ENCODE results near the gene EXD3.
"Not testable (repeated sequence)": the region's sequence is repeated elsewhere in the genome, so short reads cannot be mapped to it uniquely, and the experiment has no call there.

The EXD3 gene

GRCh38 chr9:137452006-137452760, 29.2 kb upstream of the EXD3 start:
- no peak overlapping the region for H2AFZ ChIP-seq (ENCODE audit: low read length)
- H3K4me1 ChIP-seq (ENCODE audit: low read length): peaks cover 8% of the 10 kb centered on the region; the same call in 1 of the 2 replicates
- no peak overlapping the region for H3K27ac ChIP-seq (ENCODE audit: low read length)
- H3K36me3 ChIP-seq (replicated peaks; ENCODE audit: insufficient read depth, low read length): no peaks in the 10 kb centered on the region
- no peak overlapping the region for H3K4me2 ChIP-seq (ENCODE audit: low read depth, low read length)
- no peaks in the 10 kb centered on the region for H3F3A ChIP-seq (ENCODE audit: insufficient read depth, low read length)
- H3K9me3 ChIP-seq (replicated peaks; ENCODE audit: insufficient read depth, low read length): no peaks in the 10 kb centered on the region
- H3K27me3 ChIP-seq (replicated peaks; ENCODE audit: insufficient read depth, low read length): peaks cover 2% of the 10 kb centered on the region; the same call in 1 of the 2 replicates
- no peaks in the 10 kb centered on the region for H4K20me1 ChIP-seq (ENCODE audit: insufficient read depth, low read length)
- no peak overlapping the region for H3K4me3 ChIP-seq (ENCODE audit: low read length)
- H3K9ac ChIP-seq (ENCODE audit: low read length): no peak overlapping the region
- no peak for TF ChIP-seq EZH2phosphoT487 (IDR thresholded peaks at IDR 0.05; ENCODE audit: low read length)
- H3K9me2 ChIP-seq (replicated peaks; ENCODE audit: insufficient read depth, low read length): no peaks in the 10 kb centered on the region
- H3K79me2 ChIP-seq (ENCODE audit: low read length): no peaks in the 10 kb centered on the region
- no peak for DNase-seq

- H3K4me1 ChIP-seq (ENCODE audit: low read length); H3K36me3 ChIP-seq (replicated peaks; ENCODE audit: insufficient read depth, low read length); H3K4me2 ChIP-seq (ENCODE audit: low read depth, low read length): not testable (repeated sequence)
Observed at GRCh38 chr9:137451264-137452005, 28.5 kb upstream of the EXD3 start.

GRCh38 chr9:137450539-137451222, 27.7 kb upstream of the EXD3 start:
- not testable (repeated sequence) for H3K36me3 ChIP-seq (replicated peaks; ENCODE audit: insufficient read depth, low read length); H3K79me2 ChIP-seq (ENCODE audit: low read length); DNase-seq; H3K9ac ChIP-seq (ENCODE audit: low read length); H3K27ac ChIP-seq (ENCODE audit: low read length); H4K20me1 ChIP-seq (ENCODE audit: insufficient read depth, low read length); H3K4me2 ChIP-seq (ENCODE audit: low read depth, low read length); H3F3A ChIP-seq (ENCODE audit: insufficient read depth, low read length); H3K9me2 ChIP-seq (replicated peaks; ENCODE audit: insufficient read depth, low read length); H3K9me3 ChIP-seq (replicated peaks; ENCODE audit: insufficient read depth, low read length); H2AFZ ChIP-seq (ENCODE audit: low read length); H3K4me3 ChIP-seq (ENCODE audit: low read length)
- Histone ChIP-seq H3K27me3 (replicated peaks; ENCODE audit: insufficient read depth, low read length) (peaks cover 17% of the 10 kb centered on the region), H3K4me1 (ENCODE audit: low read length) (peaks cover 11% of the 10 kb centered on the region)

More at GRCh38 chr9:137451264-137452005, 28.5 kb upstream of the EXD3 start:
- H3K9me3 ChIP-seq (replicated peaks; ENCODE audit: insufficient read depth, low read length); H3K27me3 ChIP-seq (replicated peaks; ENCODE audit: insufficient read depth, low read length); H3K9me2 ChIP-seq (replicated peaks; ENCODE audit: insufficient read depth, low read length); H3K79me2 ChIP-seq (ENCODE audit: low read length); H3K9ac ChIP-seq (ENCODE audit: low read length); H3F3A ChIP-seq (ENCODE audit: insufficient read depth, low read length); H3K4me3 ChIP-seq (ENCODE audit: low read length); DNase-seq; H4K20me1 ChIP-seq (ENCODE audit: insufficient read depth, low read length); H2AFZ ChIP-seq (ENCODE audit: low read length); H3K27ac ChIP-seq (ENCODE audit: low read length): not testable (repeated sequence)

- no peak overlapping the region for H3K4me2 ChIP-seq (ENCODE audit: low read depth, low read length)
Observed at GRCh38 chr9:137449931-137450538, 27.1 kb upstream of the EXD3 start.

More at GRCh38 chr9:137449931-137450538, 27.1 kb upstream of the EXD3 start:
- H4K20me1 ChIP-seq (ENCODE audit: insufficient read depth, low read length): no peaks in the 10 kb centered on the region
- H2AFZ ChIP-seq (ENCODE audit: low read length): no peak overlapping the region
- no peaks in the 10 kb centered on the region for H3F3A ChIP-seq (ENCODE audit: insufficient read depth, low read length)
- TF ChIP-seq EZH2phosphoT487 (IDR thresholded peaks at IDR 0.05; ENCODE audit: low read length) (no peak), CTCF (IDR thresholded peaks at IDR 0.05; ENCODE audit: low read length) (no peak), EZH2 (optimal IDR thresholded peaks at IDR 0.05; ENCODE audit: low read depth, low read length) (no peak)
- H3K27ac ChIP-seq (ENCODE audit: low read length): no peak overlapping the region
- no peaks in the 10 kb centered on the region for H3K36me3 ChIP-seq (replicated peaks; ENCODE audit: insufficient read depth, low read length)
- no peak overlapping the region for H3K9ac ChIP-seq (ENCODE audit: low read length)
- peaks cover 20% of the 10 kb centered on the region for H3K27me3 ChIP-seq (replicated peaks; ENCODE audit: insufficient read depth, low read length)
- no peaks in the 10 kb centered on the region for H3K79me2 ChIP-seq (ENCODE audit: low read length)
- no peaks in the 10 kb centered on the region for H3K9me2 ChIP-seq (replicated peaks; ENCODE audit: insufficient read depth, low read length)
- H3K4me1 ChIP-seq (ENCODE audit: low read length): peaks cover 13% of the 10 kb centered on the region
- no peak for DNase-seq
- H3K9me3 ChIP-seq (replicated peaks; ENCODE audit: insufficient read depth, low read length): no peaks in the 10 kb centered on the region
- H3K4me3 ChIP-seq (ENCODE audit: low read length): no peak overlapping the region
